ENCODE measurements around the gene NPHP1. TPM values are rescaled to one million over a fixed set of nuclear protein-coding genes. Genes with fewer than 3 reads are reported as not detected.
"Not testable (repeated sequence)": the region's sequence is repeated elsewhere in the genome, so short reads cannot be mapped to it uniquely, and the experiment has no call there.

NPHP1 gene
- total RNA-seq, 4 donors from 2014 or later: 0.55 to 0.95 (median 0.60) TPM; not detected in 1

DNA sequence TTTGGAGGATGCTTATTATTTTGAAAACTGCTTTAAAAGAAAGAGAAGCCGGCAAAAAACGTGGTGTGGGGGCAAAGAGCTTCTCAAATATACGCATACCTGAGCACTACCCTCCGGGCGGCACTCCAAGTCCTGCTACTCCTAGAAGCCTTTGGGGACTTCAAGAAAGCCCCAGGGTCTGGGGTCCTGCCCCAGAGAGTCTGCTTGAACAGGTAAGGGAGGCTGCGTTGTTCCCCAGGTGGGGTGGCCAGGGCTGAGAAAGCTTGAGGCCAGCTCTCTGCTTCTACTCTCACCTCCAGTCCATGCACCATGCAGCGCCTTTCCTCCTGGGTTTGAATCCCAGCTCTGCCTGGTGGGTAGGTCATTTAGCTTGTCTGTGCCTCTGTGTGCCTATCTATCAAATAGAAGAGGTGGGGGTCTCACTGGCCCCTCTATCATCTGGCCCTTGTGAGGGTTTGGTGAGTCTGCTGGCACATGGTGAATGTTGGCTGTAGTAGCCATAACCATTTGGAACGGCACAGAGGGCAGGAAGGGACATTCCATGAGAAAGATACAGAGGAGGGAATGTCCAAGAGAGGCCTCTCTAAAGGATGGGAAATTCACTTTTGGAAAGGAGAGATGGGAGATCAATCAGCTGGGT lies 108.7 kb downstream of the NPHP1 start:
- in situ Hi-C loops (cut with MboI; ENCODE audit: low pct_ligation_motif_present in 1 of 4, low pct_unique_long_range_greater_than_20kb in 1 of 4, low sequenced_read_pairs in 3 of 4): no loop called here
- WGBS, 2 donors (ENCODE audit: low coverage in 1 of 2): 93 to 94% methylated on average over 3 to 8 of the region's 8 CpGs

GRCh38 chr2:110094884-110095534 lies 109.8 kb downstream of the NPHP1 start:
- H3K9me3 ChIP-seq; H3K27me3 ChIP-seq; in situ Hi-C loops (cut with MboI; ENCODE audit: low pct_ligation_motif_present in 1 of 4, low pct_unique_long_range_greater_than_20kb in 1 of 4, low sequenced_read_pairs in 3 of 4); H3K4me3 ChIP-seq; DNase-seq; H3K27ac ChIP-seq; H3K36me3 ChIP-seq; H3K4me1 ChIP-seq; intact Hi-C loops (cut with DNase I; ENCODE audit: low total_unique reads): not testable (repeated sequence)
- 66 to 71% methylated on average over 4 of the region's 6 CpGs for WGBS, 2 donors (ENCODE audit: low coverage in 1 of 2)

More for the DNA sequence above, 108.7 kb downstream of the NPHP1 start:
- Histone ChIP-seq H3K36me3 (no peaks in the 10 kb centered on the region), H3K27me3 (no peaks in the 10 kb centered on the region), H3K4me3 (no peak overlapping the region), H3K4me1 (peaks cover 4 to 12% (median 9%) of the 10 kb centered on the region in 4 donors), H3K27ac (peak overlapping the region in 1 of 4 donors; percentile 12), H3K9me3 (no peaks in the 10 kb centered on the region)
- DNase-seq: no peak
- TF ChIP-seq POLR2A (IDR thresholded peaks at IDR 0.05) (no peak), POLR2AphosphoS5 (IDR thresholded peaks at IDR 0.05) (no peak), EP300 (IDR thresholded peaks at IDR 0.05; ENCODE audit: low read depth) (no peak)
- TF ChIP-seq, protein P1, sequence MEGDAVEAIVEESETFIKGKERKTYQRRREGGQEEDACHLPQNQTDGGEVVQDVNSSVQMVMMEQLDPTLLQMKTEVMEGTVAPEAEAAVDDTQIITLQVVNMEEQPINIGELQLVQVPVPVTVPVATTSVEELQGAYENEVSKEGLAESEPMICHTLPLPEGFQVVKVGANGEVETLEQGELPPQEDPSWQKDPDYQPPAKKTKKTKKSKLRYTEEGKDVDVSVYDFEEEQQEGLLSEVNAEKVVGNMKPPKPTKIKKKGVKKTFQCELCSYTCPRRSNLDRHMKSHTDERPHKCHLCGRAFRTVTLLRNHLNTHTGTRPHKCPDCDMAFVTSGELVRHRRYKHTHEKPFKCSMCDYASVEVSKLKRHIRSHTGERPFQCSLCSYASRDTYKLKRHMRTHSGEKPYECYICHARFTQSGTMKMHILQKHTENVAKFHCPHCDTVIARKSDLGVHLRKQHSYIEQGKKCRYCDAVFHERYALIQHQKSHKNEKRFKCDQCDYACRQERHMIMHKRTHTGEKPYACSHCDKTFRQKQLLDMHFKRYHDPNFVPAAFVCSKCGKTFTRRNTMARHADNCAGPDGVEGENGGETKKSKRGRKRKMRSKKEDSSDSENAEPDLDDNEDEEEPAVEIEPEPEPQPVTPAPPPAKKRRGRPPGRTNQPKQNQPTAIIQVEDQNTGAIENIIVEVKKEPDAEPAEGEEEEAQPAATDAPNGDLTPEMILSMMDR (IDR thresholded peaks at IDR 0.05): no peak
- intact Hi-C loops (cut with DNase I; ENCODE audit: low total_unique reads): no loop called here

GRCh38 chr2:110093924-110094323 lies 110.9 kb downstream of the NPHP1 start:
- H3K4me1 ChIP-seq; H3K27ac ChIP-seq; in situ Hi-C loops (cut with MboI; ENCODE audit: low pct_ligation_motif_present in 1 of 4, low pct_unique_long_range_greater_than_20kb in 1 of 4, low sequenced_read_pairs in 3 of 4); H3K4me3 ChIP-seq; H3K9me3 ChIP-seq; DNase-seq; intact Hi-C loops (cut with DNase I; ENCODE audit: low total_unique reads); H3K27me3 ChIP-seq; H3K36me3 ChIP-seq: not testable (repeated sequence)
- no CpG with 5 or more reads among the region's 6 CpGs for WGBS, 2 donors (ENCODE audit: low coverage in 1 of 2)

GRCh38 chr2:110090164-110090563 lies 114.6 kb downstream of the NPHP1 start:
- H3K4me3 ChIP-seq; H3K27ac ChIP-seq; H3K36me3 ChIP-seq; DNase-seq; H3K27me3 ChIP-seq; in situ Hi-C loops (cut with MboI; ENCODE audit: low pct_ligation_motif_present in 1 of 4, low pct_unique_long_range_greater_than_20kb in 1 of 4, low sequenced_read_pairs in 3 of 4); H3K9me3 ChIP-seq; intact Hi-C loops (cut with DNase I; ENCODE audit: low total_unique reads); H3K4me1 ChIP-seq: not testable (repeated sequence)
- 38 to 50% methylated on average over 2 of the region's 4 CpGs for WGBS, 2 donors (ENCODE audit: low coverage in 1 of 2)

- H3K27ac ChIP-seq; H3K27me3 ChIP-seq; H3K36me3 ChIP-seq; H3K4me3 ChIP-seq; H3K4me1 ChIP-seq; intact Hi-C loops (cut with DNase I; ENCODE audit: low total_unique reads); H3K9me3 ChIP-seq; in situ Hi-C loops (cut with MboI; ENCODE audit: low pct_ligation_motif_present in 1 of 4, low pct_unique_long_range_greater_than_20kb in 1 of 4, low sequenced_read_pairs in 3 of 4); DNase-seq: not testable (repeated sequence)
- no CpG with 5 or more reads among the region's 2 CpGs for WGBS, 2 donors (ENCODE audit: low coverage in 1 of 2)
These were observed 121.1 kb downstream of the NPHP1 start for GRCh38 chr2:110083757-110084156.

GRCh38 chr2:110083162-110083561 lies 121.7 kb downstream of the NPHP1 start:
- H3K9me3 ChIP-seq; H3K4me1 ChIP-seq; DNase-seq; in situ Hi-C loops (cut with MboI; ENCODE audit: low pct_ligation_motif_present in 1 of 4, low pct_unique_long_range_greater_than_20kb in 1 of 4, low sequenced_read_pairs in 3 of 4); intact Hi-C loops (cut with DNase I; ENCODE audit: low total_unique reads); H3K36me3 ChIP-seq; H3K27me3 ChIP-seq; H3K4me3 ChIP-seq; H3K27ac ChIP-seq: not testable (repeated sequence)
- no CpG with 5 or more reads among the region's 8 CpGs for WGBS, 2 donors (ENCODE audit: low coverage in 1 of 2)

DNA sequence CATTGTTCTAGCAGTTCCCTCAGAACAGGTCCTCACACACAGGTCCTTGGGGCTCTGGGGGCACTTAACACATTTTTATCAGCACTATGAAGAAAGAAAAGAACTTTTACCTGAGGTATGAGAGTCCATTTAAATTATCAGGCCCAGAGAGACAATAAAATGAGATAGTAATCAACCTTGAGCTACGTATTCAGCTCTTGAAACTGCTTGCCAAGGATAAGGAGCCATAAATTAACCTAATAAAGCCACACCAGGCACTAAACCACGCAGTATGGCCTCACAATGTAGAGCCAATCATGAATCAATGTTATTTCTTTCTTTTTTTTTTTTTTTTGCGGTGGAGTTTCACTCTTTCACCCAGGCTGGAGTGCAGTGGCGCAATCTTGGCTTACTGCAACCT lies 126.7 kb downstream of the NPHP1 start:
- H3K4me3 ChIP-seq; H3K27ac ChIP-seq; intact Hi-C loops (cut with DNase I; ENCODE audit: low total_unique reads); H3K27me3 ChIP-seq; H3K4me1 ChIP-seq; H3K36me3 ChIP-seq; H3K9me3 ChIP-seq; DNase-seq; in situ Hi-C loops (cut with MboI; ENCODE audit: low pct_ligation_motif_present in 1 of 4, low pct_unique_long_range_greater_than_20kb in 1 of 4, low sequenced_read_pairs in 3 of 4): not testable (repeated sequence)
- WGBS, 2 donors (ENCODE audit: low coverage in 1 of 2): 40% methylated on average over 1 of the region's 4 CpGs; no CpG with 5 or more reads in 1 of the 2 donors

DNA sequence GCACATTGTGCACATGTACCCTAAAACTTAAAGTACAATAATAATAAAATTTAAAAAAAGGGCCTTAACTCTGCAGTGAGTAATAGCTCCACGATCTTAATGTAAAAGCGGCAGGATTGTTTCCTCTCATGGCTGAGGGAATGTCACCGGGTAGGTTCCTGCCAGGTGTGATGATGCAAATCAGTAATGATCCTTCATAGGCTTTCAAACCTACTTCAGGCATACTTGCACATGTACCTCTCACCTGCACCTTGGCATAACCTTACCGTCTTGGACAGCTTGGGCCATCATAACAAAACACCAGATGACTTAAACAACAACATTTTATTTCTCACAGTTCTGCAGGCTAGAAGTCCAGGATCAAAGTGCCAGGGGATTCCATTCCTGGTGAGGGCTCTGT lies 128.9 kb downstream of the NPHP1 start:
- intact Hi-C loops (cut with DNase I; ENCODE audit: low total_unique reads); H3K4me1 ChIP-seq; DNase-seq; in situ Hi-C loops (cut with MboI; ENCODE audit: low pct_ligation_motif_present in 1 of 4, low pct_unique_long_range_greater_than_20kb in 1 of 4, low sequenced_read_pairs in 3 of 4); H3K36me3 ChIP-seq; H3K4me3 ChIP-seq; H3K9me3 ChIP-seq; H3K27me3 ChIP-seq; H3K27ac ChIP-seq: not testable (repeated sequence)
- 90 to 100% methylated on average over 1 to 3 of the region's 4 CpGs for WGBS, 2 donors (ENCODE audit: low coverage in 1 of 2)

Measured in transverse colon (tissue), 4 donors.